ENCODE results near the gene PANK4. TPM values are rescaled to one million over a fixed set of nuclear protein-coding genes. Genes with fewer than 3 reads are reported as not detected.

Gene PANK4
- total RNA-seq, 1 donor from 2014 or later = 22.4 TPM

- DNase-seq (ENCODE audit: low read depth, low spot score) = no peak
These were observed 18.7 kb upstream of the PANK4 start for GRCh38 chr1:2544875-2545640.

- DNase-seq (ENCODE audit: low read depth, low spot score) = no peak
These were observed 17.9 kb upstream of the PANK4 start for GRCh38 chr1:2544093-2544874.

DNA sequence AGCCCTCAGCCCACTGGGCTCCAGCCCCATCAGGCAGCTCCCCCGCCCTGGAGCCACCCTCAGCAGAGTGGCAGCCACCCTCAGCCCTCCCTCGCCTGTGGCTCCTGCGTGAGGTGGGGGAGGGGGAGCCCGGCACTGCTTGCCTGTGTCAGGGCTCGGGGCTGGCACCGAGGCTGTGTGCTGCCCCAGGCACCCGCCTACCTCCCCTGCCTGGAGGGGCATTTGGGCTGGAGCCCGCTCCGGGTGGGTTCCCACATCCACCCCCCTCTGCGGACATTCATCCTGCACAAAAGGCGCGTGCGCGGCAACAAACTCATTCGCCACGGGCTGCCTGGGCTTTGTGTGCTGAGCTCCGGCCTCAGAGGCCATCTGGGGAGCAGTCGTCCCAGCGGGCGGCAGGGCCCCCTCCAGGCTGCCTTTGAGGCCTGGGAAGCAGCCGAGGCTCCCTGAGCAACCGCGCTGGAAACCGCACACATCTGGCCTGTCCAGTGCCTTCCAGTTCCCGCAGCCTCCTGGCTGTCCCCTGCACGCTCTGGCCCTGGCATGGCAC, 17.2 kb upstream of the PANK4 start:
- DNase-seq (ENCODE audit: low read depth, low spot score) = no peak

DNA sequence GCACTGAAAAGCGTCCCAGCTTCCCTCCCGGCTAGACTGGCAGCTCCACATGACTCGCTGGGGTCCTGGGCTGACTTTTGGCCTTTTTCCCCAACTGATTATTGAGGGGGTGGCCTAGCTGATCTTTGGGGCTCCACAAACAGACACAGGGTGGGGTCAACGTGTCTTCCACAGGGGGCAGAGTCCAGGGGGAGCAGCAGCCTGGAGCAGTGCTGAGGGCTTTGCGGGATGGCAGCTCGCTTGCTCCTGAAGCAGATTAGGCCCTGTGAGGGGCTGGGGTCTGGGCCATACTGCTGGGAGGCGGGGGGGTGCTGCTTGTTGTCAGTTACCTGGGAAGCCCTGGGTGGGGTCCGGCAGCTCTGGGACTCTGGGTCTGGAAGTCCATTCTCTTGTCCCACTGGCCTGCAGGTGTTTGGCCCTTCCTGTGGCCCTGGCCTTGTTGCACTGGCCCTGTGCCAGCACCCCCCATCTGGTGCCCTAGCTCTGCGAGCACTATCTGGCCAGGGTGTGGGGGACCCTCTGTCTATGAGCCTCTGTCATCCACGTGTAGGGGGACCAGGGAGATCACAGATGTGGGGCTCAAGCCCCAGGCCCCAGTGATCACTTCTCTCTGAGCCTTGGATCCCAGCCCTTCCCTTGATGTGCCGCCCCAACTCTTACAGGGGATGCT, 16.0 kb upstream of the PANK4 start:
- DNase-seq (ENCODE audit: low read depth, low spot score) = no peak

DNA sequence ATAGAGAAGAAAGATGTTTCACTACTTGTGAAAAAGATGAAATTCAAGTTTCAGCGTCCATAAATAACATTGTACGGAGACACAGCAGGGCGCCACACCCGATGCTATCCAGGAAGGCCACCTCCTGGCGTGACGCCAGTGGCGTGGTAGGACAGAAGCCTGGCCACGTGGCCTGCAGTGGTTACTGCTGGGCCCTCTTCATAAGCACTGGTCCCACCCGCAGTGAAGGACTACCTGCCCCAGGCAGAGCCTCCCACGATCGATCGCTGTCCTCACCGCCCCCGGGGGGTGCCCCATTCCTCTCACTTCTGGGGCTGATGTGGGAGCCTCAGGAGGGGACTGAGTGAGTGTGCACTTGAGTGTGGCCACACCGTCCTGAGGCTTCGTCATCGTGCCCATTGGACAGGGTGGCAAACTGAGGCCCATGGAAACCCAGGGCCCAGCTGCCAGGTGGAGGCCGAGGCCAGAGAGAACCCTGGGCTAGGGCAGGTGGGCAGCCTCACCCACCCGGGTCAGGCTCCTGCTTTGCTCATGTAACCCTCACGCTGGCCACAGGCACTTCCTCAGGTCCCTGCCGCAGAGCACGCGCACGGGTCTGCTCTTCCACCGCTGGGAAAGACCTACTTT, 15.3 kb upstream of the PANK4 start:
- no peak for DNase-seq (ENCODE audit: low read depth, low spot score)

- DNase-seq (ENCODE audit: low read depth, low spot score) = no peak
These were observed 14.6 kb upstream of the PANK4 start for GRCh38 chr1:2540816-2541492.

DNA sequence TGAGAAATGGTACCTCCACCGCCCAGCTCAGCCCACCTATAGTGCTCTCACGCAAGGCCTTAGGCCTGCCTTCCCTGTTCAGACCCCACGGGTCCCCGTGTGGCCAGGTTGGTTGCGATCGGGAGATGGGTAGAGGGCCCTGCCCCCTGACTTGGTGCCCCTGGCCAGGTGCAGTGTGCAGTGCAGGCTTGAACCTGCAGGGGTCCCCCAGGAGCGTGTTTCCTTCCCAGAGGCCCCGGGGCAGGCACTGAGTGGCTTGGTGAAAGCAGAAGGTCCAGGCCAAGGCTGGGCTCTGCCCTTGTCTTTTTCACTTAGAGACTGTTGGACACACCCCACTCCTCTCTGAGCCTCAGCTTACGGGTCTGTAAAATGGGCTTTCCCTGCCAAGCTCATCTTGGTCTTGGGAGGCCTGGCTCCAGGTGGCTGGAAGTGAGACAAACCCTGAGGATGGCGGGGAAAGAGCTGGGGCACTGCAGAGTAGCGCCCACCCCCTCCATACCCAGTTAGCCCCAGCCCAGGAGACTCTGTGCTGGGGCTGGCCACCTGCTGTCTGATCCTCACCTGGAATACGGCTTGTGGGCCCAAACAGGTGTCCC, 13.0 kb upstream of the PANK4 start:
- DNase-seq (ENCODE audit: low read depth, low spot score) = no peak

DNA sequence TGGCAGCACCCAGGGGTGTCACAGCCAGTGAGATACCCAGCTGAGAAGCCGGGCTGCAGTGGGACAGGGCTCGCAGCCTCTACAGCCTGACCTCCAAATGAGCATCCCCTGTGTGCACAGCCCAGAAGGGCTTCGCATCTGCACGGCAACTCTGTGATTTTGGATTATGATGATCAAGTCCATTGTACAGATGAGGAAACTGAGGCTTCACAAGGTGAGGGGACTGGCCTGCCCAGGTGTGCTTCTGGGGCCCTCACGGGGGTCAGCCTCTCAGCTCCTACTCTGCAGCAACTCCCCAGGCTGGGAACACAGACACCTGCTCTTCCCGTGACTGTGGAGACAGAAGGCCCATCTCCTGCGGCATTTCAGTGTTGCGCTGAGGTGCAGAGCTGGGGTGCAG, 12.5 kb upstream of the PANK4 start:
- DNase-seq (ENCODE audit: low read depth, low spot score) = no peak

DNA sequence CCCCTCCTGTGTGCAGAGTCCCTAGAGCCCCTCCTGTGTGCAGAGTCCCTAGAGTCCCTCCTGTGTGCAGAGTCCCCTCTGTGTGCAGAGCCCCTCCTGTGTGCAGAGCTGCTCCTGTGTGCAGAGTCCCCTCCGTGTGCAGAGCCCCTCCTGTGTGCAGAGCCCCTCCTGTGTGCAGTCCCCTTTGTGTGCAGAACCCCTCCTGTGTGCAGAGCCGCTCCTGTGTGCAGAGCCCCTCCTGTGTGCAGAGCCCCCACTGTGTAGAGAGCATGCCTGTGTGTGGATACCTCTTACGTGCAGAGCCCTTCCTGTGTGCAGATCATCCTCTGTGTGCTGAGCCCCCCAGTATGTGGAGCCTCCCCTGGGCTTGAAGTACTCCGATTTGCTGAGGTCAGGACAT, 12.0 kb upstream of the PANK4 start:
- DNase-seq (ENCODE audit: low read depth, low spot score) = no peak

GRCh38 chr1:2537784-2538115, 11.4 kb upstream of the PANK4 start:
- DNase-seq (ENCODE audit: low read depth, low spot score) = no peak

DNA sequence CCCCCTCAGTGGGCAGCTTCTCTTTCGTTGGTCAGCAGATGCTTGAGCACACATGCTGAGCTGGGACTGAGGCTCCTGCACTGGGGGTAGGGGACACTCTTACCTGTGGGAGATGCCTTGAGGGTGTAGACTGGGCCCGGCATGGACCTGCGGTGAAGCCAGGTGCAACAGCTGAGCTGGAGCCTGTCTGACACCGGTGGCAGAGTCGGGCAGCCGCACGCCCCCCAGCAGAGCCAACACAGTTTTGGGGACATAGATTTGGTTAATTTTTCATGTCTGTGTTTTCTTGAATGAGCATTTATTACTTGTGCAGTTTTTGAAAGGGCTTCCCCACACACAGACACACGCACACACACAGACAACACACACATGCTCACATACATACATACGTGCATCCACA, 9.6 kb upstream of the PANK4 start:
- DNase-seq (ENCODE audit: low read depth, low spot score) = no peak

DNA sequence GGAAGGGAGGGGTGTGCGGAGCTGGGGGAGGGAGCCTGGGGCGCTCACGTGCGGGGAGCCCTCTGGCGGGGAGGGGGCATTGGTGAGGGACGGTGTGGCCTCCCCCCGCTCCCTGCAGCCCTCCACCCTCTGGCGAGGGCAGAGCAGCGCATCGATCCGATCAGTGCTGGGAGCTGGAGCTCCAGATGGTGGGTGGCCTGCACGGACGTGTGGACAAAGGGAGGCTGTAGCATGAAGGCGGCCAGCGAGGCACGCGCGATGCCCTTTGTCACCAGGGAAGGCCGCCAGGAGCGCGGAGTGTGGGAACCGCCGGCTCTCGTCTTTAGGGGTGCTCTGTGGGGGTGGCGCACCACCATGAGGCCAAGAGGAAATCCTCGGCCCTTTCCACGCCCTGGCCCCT, 9.1 kb upstream of the PANK4 start:
- DNase-seq (ENCODE audit: low read depth, low spot score) = no peak

DNA sequence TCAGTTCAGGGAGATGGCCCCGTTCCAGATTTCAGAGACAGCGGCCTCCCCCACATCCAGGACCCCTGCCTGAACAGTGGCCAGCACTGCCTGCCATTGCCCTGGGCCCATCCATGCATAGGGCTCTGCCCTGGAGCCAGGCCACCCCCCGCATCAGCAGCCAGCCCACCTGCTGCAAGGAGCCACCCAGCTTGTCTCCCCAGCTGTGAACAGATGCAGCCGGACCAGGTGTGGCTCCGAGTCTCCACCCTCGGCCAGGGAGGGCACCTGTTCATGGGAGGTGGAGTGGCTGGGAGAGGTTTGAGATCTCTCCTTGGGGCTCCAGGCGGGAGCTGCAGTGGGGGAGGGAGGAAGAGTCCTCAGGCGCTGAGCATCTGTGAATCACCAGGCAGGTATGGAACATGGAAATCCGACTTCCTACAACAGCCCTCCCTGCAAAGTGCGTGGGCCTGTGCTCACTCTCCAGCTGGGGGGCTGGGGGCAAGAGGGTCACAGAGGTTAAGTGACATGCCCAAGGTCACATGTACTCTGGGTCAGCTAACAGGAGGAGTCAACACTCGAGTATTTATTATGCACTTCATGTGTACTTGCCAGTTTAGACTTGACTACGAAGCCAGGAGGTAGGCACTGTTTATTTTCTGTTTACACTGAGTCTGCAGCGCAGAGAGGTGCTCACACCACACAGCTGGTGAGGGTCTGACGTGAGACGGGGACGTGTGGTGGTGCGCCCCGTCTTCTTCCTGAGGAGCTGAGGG, 8.5 kb upstream of the PANK4 start:
- no peak for DNase-seq (ENCODE audit: low read depth, low spot score)

DNA sequence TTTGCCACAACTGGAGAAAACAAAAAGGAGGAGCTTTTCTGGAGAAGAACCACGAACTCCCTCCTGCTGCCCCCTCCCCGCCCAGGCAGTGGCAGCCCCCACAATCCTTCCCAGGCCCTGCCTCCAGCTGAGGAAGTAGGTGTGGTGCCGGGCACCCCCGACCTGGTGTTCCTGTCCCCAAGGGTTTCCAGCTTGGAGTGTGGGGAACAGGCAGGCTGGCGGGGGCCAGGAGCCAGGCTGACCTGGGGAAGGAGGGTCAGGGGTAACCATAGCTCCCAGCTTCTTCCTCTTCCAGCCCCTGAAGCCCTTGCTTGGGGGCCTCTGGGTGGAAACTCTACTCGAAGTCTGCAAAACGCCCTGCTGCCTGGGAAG, 7.9 kb upstream of the PANK4 start:
- DNase-seq (ENCODE audit: low read depth, low spot score) = no peak

- no peak for DNase-seq (ENCODE audit: low read depth, low spot score)
These were observed 7.0 kb upstream of the PANK4 start for GRCh38 chr1:2533365-2533764.

- DNase-seq (ENCODE audit: low read depth, low spot score) = no peak
These were observed 6.2 kb upstream of the PANK4 start for GRCh38 chr1:2532485-2533160.

DNA sequence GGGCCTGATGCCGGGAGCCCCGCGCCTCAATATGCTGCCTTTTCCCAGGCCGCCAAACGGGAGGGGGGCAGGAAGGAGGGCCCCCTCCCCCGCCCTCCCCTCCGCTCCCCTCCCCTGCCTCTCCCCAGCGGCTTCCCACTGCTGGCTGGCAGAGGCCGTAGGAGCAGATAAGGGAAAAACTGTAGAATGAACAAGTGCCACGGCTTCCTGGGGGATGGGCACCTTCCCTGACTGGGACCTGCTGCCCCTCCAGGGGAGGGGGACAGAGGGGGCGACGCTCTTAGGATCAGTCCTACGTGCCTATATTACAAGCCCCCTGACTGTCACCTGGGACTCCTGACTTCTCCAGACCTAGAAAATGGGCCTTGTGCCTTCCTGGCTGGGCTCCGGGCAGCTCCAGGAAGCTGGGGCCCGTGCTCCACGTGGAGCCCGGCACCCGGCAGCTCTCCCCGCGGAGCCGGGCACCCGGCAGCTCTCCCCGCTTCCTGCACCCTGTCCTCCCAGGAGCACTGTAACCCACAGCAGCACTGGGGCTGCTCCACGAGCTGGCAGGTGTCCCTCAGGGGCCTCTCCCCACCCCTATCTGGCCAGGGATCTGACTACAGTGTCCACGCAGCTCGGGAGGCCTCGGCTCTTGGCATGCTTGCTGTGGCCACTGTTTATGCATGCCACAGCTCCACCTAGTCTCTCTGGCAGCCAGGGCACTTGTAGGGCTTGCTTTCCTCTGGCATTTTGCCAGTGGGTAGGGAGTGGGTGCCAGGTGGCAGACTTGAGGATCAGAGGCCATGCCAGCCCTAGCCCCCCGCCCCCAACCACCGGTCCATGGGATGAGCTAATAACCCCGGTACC, 4.3 kb upstream of the PANK4 start:
- no peak for DNase-seq (ENCODE audit: low read depth, low spot score)

- DNase-seq (ENCODE audit: low read depth, low spot score) = no peak
These were observed 3.6 kb upstream of the PANK4 start, which contains the start of gene HES5 for GRCh38 chr1:2529784-2530512. Gene HES5, minus strand, starts transcription at chr1:2530263. Its CDS starts 99 bp downstream, at chr1:2530164.

Data from pulmonary artery endothelial cell (primary cell).